ENCODE data around the gene TRIM72. TPM values are rescaled to one million over a fixed set of nuclear protein-coding genes. Genes with fewer than 3 reads are reported as not detected.

The TRIM72 gene
- total and polyA plus RNA-seq, 11 donors = 0.32 to 3.4 (median 1.4) TPM

- Histone ChIP-seq H3K27ac (no peak overlapping the region), H3K36me3 (no peaks in the 10 kb centered on the region), H3K4me3 (no peak overlapping the region), H3K4me1 (peaks cover 0 to 17% (median 5%) of the 10 kb centered on the region in 12 donors), H3K27me3 (no peaks in the 10 kb centered on the region), H3K9me3 (no peaks in the 10 kb centered on the region)
- ATAC-seq = no peak
- DNase-seq = no peak
- TF ChIP-seq POLR2A (IDR thresholded peaks at IDR 0.05) = no peak
- TF ChIP-seq CTCF (IDR thresholded peaks at IDR 0.05) = no peak
- WGBS, 4 donors = 97 to 99% (median 98%) methylated on average over 4 of the region's 4 CpGs
- intact Hi-C loops (cut with DNase I) = no loop called here
Measured at GRCh38 chr16:31228206-31228605, 14.3 kb downstream of the TRIM72 start.

GRCh38 chr16:31229501-31229900 lies 15.6 kb downstream of the TRIM72 start:
- H3K4me1 ChIP-seq = peaks cover 0 to 17% (median 5%) of the 10 kb centered on the region in 12 donors
- H3K36me3 ChIP-seq = no peaks in the 10 kb centered on the region
- WGBS, 4 donors = 55 to 61% (median 58%) methylated on average over 10 of the region's 10 CpGs
- H3K27ac ChIP-seq = peak overlapping the region in 3 of 12 donors; percentile 11 to 31 (median 13)
- H3K27me3 ChIP-seq = no peaks in the 10 kb centered on the region
- ATAC-seq = no peak
- no peak overlapping the region for H3K4me3 ChIP-seq
- intact Hi-C loops (cut with DNase I) = no loop called here
- DNase-seq = no peak
- TF ChIP-seq POLR2A (IDR thresholded peaks at IDR 0.05) = no peak
- peaks cover 0 to 2% (median 0%) of the 10 kb centered on the region in 12 donors for H3K9me3 ChIP-seq

GRCh38 chr16:31238041-31238440 lies 24.1 kb downstream of the TRIM72 start:
- no peaks in the 10 kb centered on the region for H3K36me3 ChIP-seq
- peaks cover 0 to 13% (median 0%) of the 10 kb centered on the region in 12 donors for H3K9me3 ChIP-seq
- H3K27me3 ChIP-seq = no peaks in the 10 kb centered on the region
- H3K27ac ChIP-seq = no peak overlapping the region
- TF ChIP-seq POLR2A (IDR thresholded peaks at IDR 0.05) (no peak), CTCF (IDR thresholded peaks at IDR 0.05) (no peak)
- intact Hi-C loops (cut with DNase I) = no loop called here
- H3K4me1 ChIP-seq = no peaks in the 10 kb centered on the region
- DNase-seq = no peak
- H3K4me3 ChIP-seq = no peak overlapping the region
- no peak for ATAC-seq
- WGBS, 4 donors = 74 to 86% (median 81%) methylated on average over 4 of the region's 4 CpGs

- ATAC-seq (no peak), DNase-seq (no peak)
- WGBS, 4 donors = 59 to 64% (median 62%) methylated on average over 6 of the region's 6 CpGs
- Histone ChIP-seq H3K36me3 (no peaks in the 10 kb centered on the region), H3K4me1 (peaks cover 0 to 9% (median 0%) of the 10 kb centered on the region in 12 donors), H3K27me3 (peaks cover 0 to 12% (median 7%) of the 10 kb centered on the region in 9 donors), H3K9me3 (no peaks in the 10 kb centered on the region), H3K4me3 (no peak overlapping the region), H3K27ac (no peak overlapping the region)
- intact Hi-C loops (cut with DNase I) = no loop called here
- TF ChIP-seq POLR2A (IDR thresholded peaks at IDR 0.05) (no peak), CTCF (IDR thresholded peaks at IDR 0.05) (no peak)
Measured at GRCh38 chr16:31242206-31242605, 28.3 kb downstream of the TRIM72 start.
